HepG2 (cell line): ENCODE data around the gene MSS51. TPM values are rescaled to one million over a fixed set of nuclear protein-coding genes. Genes with fewer than 3 reads are reported as not detected.

Experiments used
- ARID3A ChIP-seq: IDR thresholded peaks from 2 replicates; pipeline ENCODE4 v1.6.1; 2012; ENCODE audit warnings: low read depth, low read length, improper control_type of control experiment
- BCLAF1 ChIP-seq: fragments of 450-650 bp; IDR thresholded peaks from 2 replicates; pipeline ENCODE4 v1.6.1; 2017; ENCODE audit warnings: mild to moderate bottlenecking
- CCAR2 ChIP-seq: fragments of 200-400 bp; formaldehyde crosslinking; optimal IDR thresholded peaks from 2 replicates; pipeline ENCODE3; 2018; ENCODE audit warnings: low read depth, mild to moderate bottlenecking, low read length, moderate library complexity
- EED ChIP-seq: sonication (generic); formaldehyde crosslinking; IDR thresholded peaks from 2 replicates; pipeline ENCODE4 v1.5.0; 2020; ENCODE audit warnings: mild to moderate bottlenecking, missing genetic modification reagents
- HNF4G ChIP-seq, 2 experiments: sonication (generic) in 1 of 2; formaldehyde crosslinking in 1 of 2; IDR thresholded peaks; 2 replicates each; pipeline versions ENCODE4 v1.4.0 to v1.6.1; 2011 to 2020; ENCODE audit warnings: borderline replicate concordance in 2 of 2, low read depth in 2 of 2, mild to moderate bottlenecking in 2 of 2, low read length in 1 of 2, missing genetic modification reagents in 1 of 2, moderate library complexity in 1 of 2
- HOXD1 ChIP-seq: sonication (generic); formaldehyde crosslinking; IDR thresholded peaks from 2 replicates; pipeline ENCODE4 v1.5.0; 2020; ENCODE audit warnings: missing genetic modification reagents
- KLF15 ChIP-seq: sonication (generic); formaldehyde crosslinking; IDR thresholded peaks from 2 replicates; pipeline ENCODE4 v1.8.1; 2023; ENCODE audit warnings: borderline replicate concordance, mild to moderate bottlenecking, inconsistent platforms, missing genetic modification reagents, mixed read lengths
- KLF16 ChIP-seq, 2 experiments: sonication (generic) in 1 of 2; formaldehyde crosslinking in 1 of 2; IDR thresholded peaks; 2 replicates each; pipeline versions ENCODE4 v1.6.1 to v1.8.0; 2016 to 2023; ENCODE audit warnings: missing genetic modification reagents in 2 of 2, missing compliant biosample characterization in 1 of 2
- MNT ChIP-seq: fragments of 450-650 bp; IDR thresholded peaks from 2 replicates; pipeline ENCODE4 v1.6.1; 2016
- MXD4 ChIP-seq: IDR thresholded peaks from 2 replicates; pipeline ENCODE4 v1.6.1; 2016; ENCODE audit warnings: mild to moderate bottlenecking, missing biosample characterization, missing genetic modification reagents
- NFE2L2 ChIP-seq: fragments of 150-350 bp; IDR thresholded peaks from 2 replicates; pipeline ENCODE4 v1.6.1; 2014; ENCODE audit warnings: low read length
- NFKBIZ ChIP-seq: IDR thresholded peaks from 2 replicates; pipeline ENCODE4 v1.6.1; 2018; ENCODE audit warnings: missing genetic modification reagents, missing compliant biosample characterization
- TFE3 ChIP-seq: IDR thresholded peaks from 2 replicates; pipeline ENCODE4 v1.6.1; 2016
- ZBTB38 ChIP-seq: sonication (generic); formaldehyde crosslinking; IDR thresholded peaks from 2 replicates; pipeline ENCODE4 v1.5.1; 2020; ENCODE audit warnings: mild to moderate bottlenecking, missing genetic modification reagents
- ZFP62 ChIP-seq: sonication (generic); formaldehyde crosslinking; IDR thresholded peaks from 2 replicates; pipeline ENCODE4 v1.4.0; 2020; ENCODE audit warnings: missing genetic modification reagents
- ZFX ChIP-seq: sonication (generic); formaldehyde crosslinking; IDR thresholded peaks from 2 replicates; pipeline ENCODE4 v1.4.0; 2020; ENCODE audit warnings: mild to moderate bottlenecking, low read depth, missing genetic modification reagents, moderate library complexity
- ZNF431 ChIP-seq: sonication (generic); formaldehyde crosslinking; IDR thresholded peaks from 2 replicates; pipeline ENCODE4 v1.9.0; 2022; ENCODE audit warnings: missing genetic modification reagents, low read depth, mild to moderate bottlenecking, borderline replicate concordance
- ZNF546 ChIP-seq: sonication (generic); formaldehyde crosslinking; conservative IDR thresholded peaks from 2 replicates; pipeline ENCODE4 v1.8.1; 2023; ENCODE audit warnings: mild to moderate bottlenecking, missing genetic modification reagents
- ZNF549 ChIP-seq: sonication (generic); formaldehyde crosslinking; IDR thresholded peaks from 2 replicates; pipeline ENCODE4 v1.5.0; 2020; ENCODE audit warnings: missing genetic modification reagents
- ZNF704 ChIP-seq: sonication (generic); formaldehyde crosslinking; IDR thresholded peaks from 2 replicates; pipeline ENCODE4 v1.8.1; 2023; ENCODE audit warnings: mild to moderate bottlenecking, inconsistent platforms, moderate library complexity, missing genetic modification reagents, borderline replicate concordance
- polyA plus RNA-seq, 8 experiments: library from polyadenylated mRNA; depleted of rRNA in 3 of 8; stranded (reverse) in 7 of 8; unstranded in 1 of 8; fragments of >200 nt; fragmentation: Illumina TruSeq in 4 of 8; extraction: Trizol in 4 of 8; gene quantifications; 2 replicates each; pipeline versions ENCODE4 v1.2.1 to v1.2.3, GENCODE V29; 2011 to 2016; ENCODE audit warnings: low read depth in 4 of 8, missing spikeins in 1 of 8, mixed read lengths in 1 of 8; ENCODE audit not compliant: insufficient read depth in 1 of 8
- total RNA-seq, 5 experiments: library from RNA; depleted of rRNA; stranded (reverse); fragments of >200 nt; fragmentation: Illumina TruSeq; extraction: Trizol; gene quantifications; 2 replicates each; pipeline ENCODE4 v1.2.3, GENCODE V29; 2016; ENCODE audit warnings: low read depth in 1 of 5

MSS51 gene
- total and polyA plus RNA-seq, 2 of the 13 experiments (the other 11 are each of a cell fraction or from before 2014, with no cell fraction given) = 0.91 to 2.4 TPM

- TF ChIP-seq NFKBIZ (CRISPR knock-in tag) (no peak), MXD4 (CRISPR knock-in tag) (peak; percentile 81), TFE3 (peak; percentile 66), ZFX (CRISPR knock-in tag) (peak; percentile 97), ARID3A (no peak), ZFP62 (CRISPR knock-in tag) (0 out of 2 replicates have a peak, but pooled peaks have one; percentile 12), ZNF546 (CRISPR knock-in tag) (peak; percentile 58; the same call in 1 of the 2 replicates), CCAR2 (no peak), MNT (no peak), NFE2L2 (peak; percentile 62), BCLAF1 (no peak), ZNF549 (CRISPR knock-in tag) (no peak), HOXD1 (CRISPR knock-in tag) (peak; percentile 80; the same call in 1 of the 2 replicates), ZNF704 (CRISPR knock-in tag) (peak; percentile 73; the same call in 1 of the 2 replicates), ZNF431 (CRISPR knock-in tag) (no peak), ZBTB38 (CRISPR knock-in tag) (no peak; the same call in 1 of the 2 replicates), KLF15 (CRISPR knock-in tag) (no peak), HNF4G (IDR thresholded peaks at IDR 0.05; ENCODE audit: borderline replicate concordance, low read depth, low read length) (no peak), HNF4G (CRISPR knock-in tag; IDR thresholded peaks at IDR 0.05; ENCODE audit: borderline replicate concordance, low read depth) (0 out of 2 replicates have a peak, but pooled peaks have one; percentile 56), EED (CRISPR knock-in tag) (no peak), KLF16 (CRISPR knock-in tag; IDR thresholded peaks at IDR 0.05) (peak; percentile 64 to 92; a peak in 2 of 4 replicates)
Observed at GRCh38 chr10:73413528-73414229, 19.7 kb downstream of the MSS51 start, which contains the start of gene ANXA7 (continued).
